HG02610 (cell line): ENCODE measurements around the gene TRIM22.
"Not testable (repeated sequence)": the region's sequence is repeated elsewhere in the genome, so short reads cannot be mapped to it uniquely, and the experiment has no call there.

Experiments
- ATAC-seq: cut with Tn5 transposase; IDR thresholded peaks from one replicate; pipeline ENCODE4 v1.9.1; 2021; ENCODE audit warnings: mild to moderate bottlenecking, moderate library complexity; ENCODE audit not compliant: unreplicated experiment

The TRIM22 gene

DNA sequence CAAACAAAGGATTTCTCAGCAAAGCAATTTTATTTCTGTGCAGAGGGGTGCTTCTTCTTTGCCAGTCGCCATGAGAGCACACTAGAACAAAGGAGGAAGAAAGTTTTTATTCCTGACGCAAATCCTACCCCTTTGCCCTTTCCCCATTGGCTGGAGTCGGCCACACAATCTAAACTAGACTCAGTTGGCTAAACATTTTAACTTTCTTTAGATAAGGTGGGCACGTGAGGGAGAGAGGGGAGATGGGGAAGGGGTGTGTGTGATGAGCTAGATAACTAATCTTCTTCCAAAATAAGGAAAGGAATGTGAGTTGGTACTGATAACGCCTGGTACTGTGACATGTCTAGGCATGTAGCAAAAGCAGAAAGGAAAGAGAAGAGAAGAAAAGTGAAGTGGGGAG lies 626 bp downstream of the TRIM22 start:
- no peak for ATAC-seq

GRCh38 chr11:5690736-5691135 lies 1.1 kb downstream of the TRIM22 start:
- ATAC-seq = no peak

GRCh38 chr11:5691238-5691963 lies 1.8 kb downstream of the TRIM22 start:
- ATAC-seq = not testable (repeated sequence)

DNA sequence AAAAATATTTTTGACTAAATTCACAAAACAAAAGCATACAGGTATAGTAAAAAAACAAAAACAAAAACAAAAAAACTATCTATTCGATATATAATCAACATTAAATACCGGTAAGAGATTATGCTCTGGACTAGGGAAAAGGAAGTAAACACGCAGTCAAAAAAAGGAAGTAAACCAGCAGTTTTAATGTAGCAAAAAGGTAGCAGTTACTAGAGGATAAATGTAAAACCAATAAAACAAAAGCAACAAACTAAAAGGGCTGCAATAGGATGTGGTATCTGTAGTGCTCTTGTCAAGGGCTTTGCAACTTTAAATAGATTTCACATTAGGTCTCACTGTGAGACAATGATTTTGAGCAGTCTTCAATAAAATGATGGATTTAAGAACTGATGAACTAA lies 2.4 kb downstream of the TRIM22 start:
- ATAC-seq = no peak

DNA sequence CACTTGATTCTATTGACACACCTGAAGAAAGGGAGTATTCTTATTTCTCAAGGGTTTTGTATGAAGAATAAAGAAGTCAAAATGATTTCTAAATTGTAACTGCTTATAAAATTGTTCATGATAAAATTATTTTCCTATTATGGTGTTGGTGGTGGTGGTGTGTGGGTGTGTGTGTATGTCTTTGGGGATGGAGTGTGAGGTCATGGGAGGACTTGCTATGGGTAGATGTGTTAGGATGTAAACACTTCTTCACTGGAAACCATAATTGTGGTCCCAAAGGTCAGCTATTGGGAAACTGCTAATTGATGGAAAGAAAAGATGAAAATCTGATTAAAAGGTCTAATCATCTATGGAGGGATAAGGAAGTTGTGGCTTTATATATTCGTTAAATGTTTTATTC lies 5.1 kb downstream of the TRIM22 start:
- ATAC-seq = no peak

DNA sequence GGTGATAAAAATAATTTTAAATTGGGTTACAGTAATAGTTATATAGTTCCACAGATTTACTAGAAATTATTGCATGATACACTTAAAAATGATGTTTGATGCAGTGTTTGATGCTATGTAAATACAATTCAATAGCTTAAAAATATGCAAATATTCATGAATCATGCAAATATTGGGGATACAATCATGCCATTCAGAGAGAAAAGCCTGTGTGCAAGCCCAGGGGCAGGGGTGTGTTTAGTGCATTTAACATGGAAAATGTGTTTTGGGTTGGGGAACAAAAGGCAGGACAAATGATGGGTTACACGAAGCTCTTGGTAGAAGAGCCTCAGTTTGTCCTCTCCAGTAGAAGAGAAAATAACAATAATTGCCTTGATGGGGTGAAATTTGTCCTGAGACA lies 6.0 kb downstream of the TRIM22 start:
- no peak for ATAC-seq

GRCh38 chr11:5696210-5696609 lies 6.6 kb downstream of the TRIM22 start:
- no peak for ATAC-seq

GRCh38 chr11:5698281-5698680 lies 8.7 kb downstream of the TRIM22 start:
- no peak for ATAC-seq

- no peak for ATAC-seq
Measured at GRCh38 chr11:5700421-5701054, 10.9 kb downstream of the TRIM22 start.

DNA sequence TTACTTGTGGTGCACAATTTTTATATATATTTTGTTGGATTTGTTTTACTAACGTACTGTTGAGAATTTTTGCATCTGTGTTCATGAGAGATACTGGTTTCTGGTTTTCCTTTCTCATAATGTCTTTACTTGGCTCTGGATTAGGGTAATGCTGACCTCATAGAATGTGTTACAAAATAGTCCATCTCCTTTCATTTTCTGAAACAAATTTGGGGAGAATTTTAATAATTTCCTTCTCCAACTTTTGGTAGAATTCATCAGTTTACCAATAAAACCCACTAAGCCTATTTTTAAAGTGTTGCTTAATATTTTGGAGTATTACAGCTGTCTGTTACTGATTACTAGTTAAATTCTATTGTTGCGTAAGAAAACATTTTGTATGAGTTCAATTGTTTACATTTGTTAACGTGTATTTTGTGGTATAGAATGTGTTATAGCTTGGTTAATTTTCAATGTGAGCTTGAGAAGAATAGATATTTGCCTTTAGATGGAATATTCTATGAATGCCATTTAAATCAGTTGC lies 11.5 kb downstream of the TRIM22 start:
- no peak for ATAC-seq

- no peak for ATAC-seq
Measured at GRCh38 chr11:5703741-5704536, 14.3 kb downstream of the TRIM22 start.

GRCh38 chr11:5705688-5706087 lies 16.1 kb downstream of the TRIM22 start:
- ATAC-seq = no peak

GRCh38 chr11:5712507-5712906 lies 22.9 kb downstream of the TRIM22 start:
- no peak for ATAC-seq

DNA sequence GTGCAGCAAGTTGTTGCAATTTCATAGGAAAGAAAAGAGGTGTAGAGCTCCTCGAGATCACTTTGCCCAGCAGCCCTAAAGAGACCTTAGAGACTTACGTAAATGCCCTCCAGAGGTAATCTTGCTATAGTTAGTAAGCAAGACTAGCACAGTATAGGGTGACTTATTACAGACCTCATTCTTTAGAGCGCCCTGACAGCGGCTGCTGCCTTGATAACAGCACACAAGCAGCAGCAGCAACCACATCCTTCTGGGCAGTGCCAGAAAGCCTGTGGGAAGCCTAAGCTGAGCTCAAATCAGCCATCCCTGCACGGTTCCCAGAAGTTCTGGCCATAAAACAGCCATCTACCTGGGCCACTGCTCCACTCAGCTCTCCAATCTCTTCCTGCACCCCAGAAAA lies 24.1 kb downstream of the TRIM22 start:
- no peak for ATAC-seq

DNA sequence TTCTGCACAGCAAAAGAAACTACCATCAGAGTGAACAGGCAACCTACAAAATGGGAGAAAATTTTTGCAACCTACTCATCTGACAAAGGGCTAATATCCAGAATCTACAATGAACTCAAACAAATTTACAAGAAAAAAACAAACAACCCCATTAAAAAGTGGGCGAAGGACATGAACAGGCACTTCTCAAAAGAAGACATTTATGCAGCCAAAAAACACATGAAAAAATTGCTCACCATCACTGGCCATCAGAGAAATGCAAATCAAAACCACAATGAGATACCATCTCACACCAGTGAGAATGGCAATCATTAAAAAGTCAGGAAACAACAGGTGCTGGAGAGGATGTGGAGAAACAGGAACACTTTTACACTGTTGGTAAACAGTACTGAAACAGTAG lies 26.9 kb downstream of the TRIM22 start:
- not testable (repeated sequence) for ATAC-seq

- no peak for ATAC-seq
Measured at GRCh38 chr11:5719703-5720495, 30.3 kb downstream of the TRIM22 start.

GRCh38 chr11:5722622-5723021 lies 33.0 kb downstream of the TRIM22 start:
- no peak for ATAC-seq

DNA sequence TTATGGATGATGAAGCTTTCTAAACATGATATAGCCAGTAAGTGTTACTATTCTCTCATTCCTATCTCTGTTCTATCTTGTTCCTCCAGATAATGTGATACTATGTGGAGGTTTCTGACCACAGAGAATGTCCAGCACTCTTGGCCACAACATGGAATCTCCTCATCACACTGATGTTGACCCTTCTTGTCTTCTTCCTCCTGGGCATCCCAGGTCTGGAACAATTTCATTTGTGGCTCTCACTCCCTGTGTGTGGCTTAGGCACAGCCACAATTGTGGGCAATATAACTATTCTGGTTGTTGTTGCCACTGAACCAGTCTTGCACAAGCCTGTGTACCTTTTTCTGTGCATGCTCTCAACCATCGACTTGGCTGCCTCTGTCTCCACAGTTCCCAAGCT lies 36.8 kb downstream of the TRIM22 start:
- no peak for ATAC-seq

DNA sequence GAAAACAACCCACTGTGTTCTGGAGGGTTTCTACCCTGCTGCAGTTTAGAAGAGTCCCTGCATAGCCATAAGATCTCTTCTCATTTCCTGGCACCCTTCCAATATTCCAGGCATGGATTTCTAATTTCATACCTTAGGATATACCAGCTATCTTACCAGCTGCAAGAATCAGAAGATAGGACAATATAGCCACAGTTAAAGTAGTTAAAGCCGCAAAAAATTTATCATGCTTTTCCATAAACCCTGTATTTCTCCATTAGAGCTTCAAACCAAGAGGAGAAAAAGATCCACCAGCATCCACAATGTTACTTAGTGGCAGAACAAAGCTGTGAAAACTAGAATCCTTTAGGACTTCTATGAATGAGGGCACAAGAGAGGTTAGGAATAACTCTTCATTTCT lies 38.1 kb downstream of the TRIM22 start:
- no peak for ATAC-seq

DNA sequence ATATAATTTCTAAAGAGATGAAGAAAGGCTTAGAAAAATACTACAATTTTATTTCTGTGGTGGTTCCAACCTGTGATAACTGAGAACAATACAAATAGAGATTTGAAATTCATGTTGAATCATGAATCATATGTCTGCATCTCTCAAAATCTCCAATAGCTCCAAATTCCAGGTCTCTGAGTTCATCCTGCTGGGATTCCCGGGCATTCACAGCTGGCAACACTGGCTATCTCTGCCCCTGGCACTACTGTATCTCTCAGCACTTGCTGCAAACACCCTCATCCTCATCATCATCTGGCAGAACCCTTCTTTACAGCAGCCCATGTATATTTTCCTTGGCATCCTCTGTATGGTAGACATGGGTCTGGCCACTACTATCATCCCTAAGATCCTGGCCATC lies 46.8 kb downstream of the TRIM22 start, which contains the start of gene OR56B1:
OR56B1 (plus strand) TSS at position 53 of the 400 bp plus-strand sequence; CDS start at position 122, 69 bp downstream.
- ATAC-seq = no peak

DNA sequence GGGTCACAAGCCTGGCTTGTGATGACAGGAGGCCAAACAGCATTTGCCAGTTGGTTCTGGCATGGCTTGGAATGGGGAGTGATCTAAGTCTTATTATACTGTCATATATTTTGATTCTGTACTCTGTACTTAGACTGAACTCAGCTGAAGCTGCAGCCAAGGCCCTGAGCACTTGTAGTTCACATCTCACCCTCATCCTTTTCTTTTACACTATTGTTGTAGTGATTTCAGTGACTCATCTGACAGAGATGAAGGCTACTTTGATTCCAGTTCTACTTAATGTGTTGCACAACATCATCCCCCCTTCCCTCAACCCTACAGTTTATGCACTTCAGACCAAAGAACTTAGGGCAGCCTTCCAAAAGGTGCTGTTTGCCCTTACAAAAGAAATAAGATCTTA lies 47.5 kb downstream of the TRIM22 start:
- ATAC-seq = no peak
